T-cell (primary cell): ENCODE results near the gene NAGK. TPM values are rescaled to one million over a fixed set of nuclear protein-coding genes. Genes with fewer than 3 reads are reported as not detected.
"Not testable (repeated sequence)": the region's sequence is repeated elsewhere in the genome, so short reads cannot be mapped to it uniquely, and the experiment has no call there.

Source experiments
- ATAC-seq, 4 experiments: fragments of 200-7000 bp in 3 of 4; fragments of 150-1000 bp in 1 of 4; cut with Tn5 transposase; replicated peaks in 1 of 4; 1 replicate in 3 of 4; 2 replicates in 1 of 4; pipeline ENCODE4 v1.10.0; 2021; ENCODE audit warnings: moderate library complexity in 3 of 4, mild to moderate bottlenecking in 2 of 4, moderate number of reproducible peaks in 1 of 4
- CTCF ChIA-PET, 2 donors: fragments of 300-600 bp; sonication (Branson Sonifier 250); formaldehyde crosslinking; loops; one replicate each; lab custom pipeline; 2022; ENCODE audit warnings: antibody characterized with exemption in 2 of 2; lab: Charles Lee
- POLR2A ChIA-PET, 2 donors: fragments of 300-600 bp; sonication (Branson Sonifier 250); formaldehyde crosslinking; loops; one replicate each; lab custom pipeline; 2022; ENCODE audit warnings: antibody characterized with exemption in 2 of 2; lab: Charles Lee
- DNase-seq, 35 experiments: peaks; one replicate each; pipeline versions ENCODE4 v3.0.0 to v3.0.0-alpha.2; 2013 to 2023
- H3K27ac ChIP-seq: one replicate; pipeline ENCODE4 v1.5.1; 2013; ENCODE audit warnings: low read length
- H3K27me3 ChIP-seq, 2 experiments: replicated peaks in 1 of 2; 1 replicate in 1 of 2; 2 replicates in 1 of 2; pipeline versions ENCODE4 v1.6.1 to v1.7.0; 2013; ENCODE audit warnings: low read length in 1 of 2, mixed read lengths in 1 of 2; ENCODE audit not compliant: control insufficient read depth in 2 of 2, insufficient read depth in 2 of 2; ENCODE audit errors: extremely low read depth in 1 of 2
- H3K36me3 ChIP-seq, 2 donors: 1 replicate in 1 of 2; 2 replicates in 1 of 2; pipeline versions ENCODE4 v1.6.1 to v1.7.0; 2013; ENCODE audit warnings: low read length in 1 of 2; ENCODE audit not compliant: control insufficient read depth in 2 of 2, insufficient read depth in 1 of 2; ENCODE audit errors: extremely low read depth in 1 of 2
- H3K4me1 ChIP-seq, 2 experiments: 1 replicate in 1 of 2; 2 replicates in 1 of 2; pipeline versions ENCODE4 v1.6.1 to v1.7.0; 2013; ENCODE audit warnings: low read length in 2 of 2, mixed read lengths in 1 of 2; ENCODE audit not compliant: insufficient read depth in 2 of 2, control insufficient read depth in 1 of 2; ENCODE audit errors: extremely low read depth in 1 of 2
- H3K4me3 ChIP-seq, 2 donors: 1 replicate in 1 of 2; 2 replicates in 1 of 2; pipeline versions ENCODE4 v1.5.1 to v1.7.0; 2013; ENCODE audit warnings: mild to moderate bottlenecking in 2 of 2, low read length in 1 of 2, moderate library complexity in 1 of 2; ENCODE audit not compliant: control insufficient read depth in 1 of 2; ENCODE audit errors: extremely low read depth in 1 of 2
- H3K9me3 ChIP-seq: 2 replicates; pipeline ENCODE4 v1.7.0; 2013
- H3K27ac Mint-ChIP-seq, 2 donors: one replicate each; pipeline ENCODE4 v1.8.0; 2020 to 2021; ENCODE audit warnings: mild to moderate bottlenecking in 2 of 2, mixed read lengths in 2 of 2
- H3K27me3 Mint-ChIP-seq, 2 donors: one replicate each; pipeline ENCODE4 v1.8.0; 2021 to 2022; ENCODE audit warnings: mixed read lengths in 2 of 2
- H3K36me3 Mint-ChIP-seq: one replicate; pipeline ENCODE4 v1.8.0; 2021; ENCODE audit warnings: mixed read lengths
- H3K4me1 Mint-ChIP-seq, 3 donors: one replicate each; pipeline ENCODE4 v1.8.0; 2020 to 2022; ENCODE audit warnings: mixed read lengths in 3 of 3, mild to moderate bottlenecking in 1 of 3
- H3K4me3 Mint-ChIP-seq, 3 donors: one replicate each; pipeline ENCODE4 v1.8.0; 2020 to 2022; ENCODE audit warnings: mild to moderate bottlenecking in 3 of 3, mixed read lengths in 3 of 3, moderate library complexity in 3 of 3
- H3K9me3 Mint-ChIP-seq, 3 donors: one replicate each; pipeline ENCODE4 v1.8.0; 2020 to 2022; ENCODE audit warnings: mixed read lengths in 3 of 3
- WGBS: methylation state at CpG from one replicate; pipeline ENCODE4 v1.1.5; 2013; ENCODE audit warnings: missing lambda C conversion rate; ENCODE audit not compliant: insufficient coverage; 5-methylcytosine and 5-hydroxymethylcytosine counted together
- total RNA-seq, 35 experiments: library from RNA in 6 of 35; stranded (reverse) in 6 of 35; fragments of 120-200 nt in 1 of 35; gene quantifications; one replicate each; pipeline versions ENCODE4 v1.2.1 to v1.2.4 and lab custom pipeline; 2013 to 2026

The NAGK gene
- total RNA-seq, 5 donors from 2014 or later (not counting 1 experiment from before 2014, with no cell fraction given) = 89.8 to 124 (median 111) TPM

GRCh38 chr2:71043531-71044407, 24.7 kb upstream of the NAGK start:
- POLR2A ChIA-PET = no interaction called here

GRCh38 chr2:71045151-71045550, 23.3 kb upstream of the NAGK start:
- POLR2A ChIA-PET = no interaction called here
- Histone ChIP-seq H3K27ac (no peak overlapping the region), H3K36me3 (no peaks in the 10 kb centered on the region), H3K4me1 (no peaks in the 10 kb centered on the region), H3K27me3 (no peaks in the 10 kb centered on the region), H3K9me3 (no peaks in the 10 kb centered on the region), H3K4me3 (no peak overlapping the region)
- CTCF ChIA-PET = no interaction called here
- no peaks in the 10 kb centered on the region for H3K36me3 Mint-ChIP-seq
- no peak overlapping the region for H3K4me3 Mint-ChIP-seq
- H3K27ac Mint-ChIP-seq = no peak overlapping the region
- 100% methylated on average over 1 of the region's 7 CpGs for WGBS
- peaks cover 0 to 5% (median 3%) of the 10 kb centered on the region in 3 donors for H3K4me1 Mint-ChIP-seq
- H3K9me3 Mint-ChIP-seq = no peaks in the 10 kb centered on the region
- ATAC-seq (no peak), DNase-seq (no peak)
- H3K27me3 Mint-ChIP-seq = peaks cover 12 to 20% of the 10 kb centered on the region in 2 donors

More at GRCh38 chr2:71043531-71044407, 24.7 kb upstream of the NAGK start:
- Mint-ChIP-seq H3K27me3 (peaks cover 12 to 20% of the 10 kb centered on the region in 2 donors), H3K27ac (no peak overlapping the region), H3K4me3 (no peak overlapping the region), H3K9me3 (no peaks in the 10 kb centered on the region), H3K4me1 (no peaks in the 10 kb centered on the region), H3K36me3 (no peaks in the 10 kb centered on the region)
- H3K27ac ChIP-seq = no peak overlapping the region
- CTCF ChIA-PET = no interaction called here
- no peak overlapping the region for H3K4me3 ChIP-seq
- ATAC-seq (no peak), DNase-seq (no peak)
- WGBS = 100% methylated on average over 2 of the region's 36 CpGs
- H3K36me3 ChIP-seq = no peaks in the 10 kb centered on the region
- no peaks in the 10 kb centered on the region for H3K9me3 ChIP-seq
- H3K27me3 ChIP-seq = no peaks in the 10 kb centered on the region
- H3K4me1 ChIP-seq = no peaks in the 10 kb centered on the region

DNA sequence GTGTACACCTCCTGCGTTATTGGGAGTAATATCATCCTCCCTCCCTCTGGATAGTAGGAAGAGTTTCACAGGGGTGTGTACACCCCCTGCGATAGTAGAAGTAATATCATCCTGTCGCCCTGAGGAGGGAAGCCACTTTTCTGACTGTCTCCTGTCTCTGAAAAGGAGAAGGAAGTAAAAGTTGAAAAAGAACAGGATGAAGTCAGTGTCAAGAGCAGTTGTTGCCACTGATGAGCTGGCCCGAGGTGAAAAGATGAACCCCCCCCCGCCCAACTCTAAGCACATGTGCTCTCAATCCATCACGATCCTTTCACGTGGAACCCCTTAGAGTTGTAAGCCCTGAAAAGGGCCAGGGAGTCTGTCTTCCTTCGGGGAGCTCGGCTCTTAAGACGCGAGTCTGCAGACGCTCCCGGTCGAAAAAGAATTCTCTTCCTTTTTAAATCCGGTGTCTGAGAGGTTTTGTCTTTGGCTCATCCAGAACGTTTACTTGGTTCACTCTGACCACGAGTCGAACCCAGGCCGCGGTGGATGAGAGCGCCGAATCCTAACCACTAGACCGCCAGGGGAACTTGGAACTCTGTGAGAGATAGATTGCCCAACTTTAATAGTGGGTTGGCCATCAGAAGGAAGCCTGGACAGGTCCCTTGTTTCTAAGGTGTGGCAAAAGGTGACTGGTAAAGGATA, 22.4 kb upstream of the NAGK start:
- POLR2A ChIA-PET = no interaction called here
- Histone ChIP-seq H3K27ac (no peak overlapping the region), H3K4me3 (no peak overlapping the region), H3K4me1 (no peaks in the 10 kb centered on the region), H3K36me3 (no peaks in the 10 kb centered on the region), H3K9me3 (no peaks in the 10 kb centered on the region), H3K27me3 (no peaks in the 10 kb centered on the region)
- ATAC-seq (no peak), DNase-seq (no peak)
- 82% methylated on average over 18 of the region's 23 CpGs for WGBS
- Mint-ChIP-seq H3K9me3 (no peaks in the 10 kb centered on the region), H3K4me1 (peaks cover 0 to 5% (median 3%) of the 10 kb centered on the region in 3 donors), H3K4me3 (no peak overlapping the region), H3K36me3 (no peaks in the 10 kb centered on the region), H3K27ac (no peak overlapping the region), H3K27me3 (peaks cover 12 to 20% of the 10 kb centered on the region in 2 donors)
- CTCF ChIA-PET = no interaction called here

DNA sequence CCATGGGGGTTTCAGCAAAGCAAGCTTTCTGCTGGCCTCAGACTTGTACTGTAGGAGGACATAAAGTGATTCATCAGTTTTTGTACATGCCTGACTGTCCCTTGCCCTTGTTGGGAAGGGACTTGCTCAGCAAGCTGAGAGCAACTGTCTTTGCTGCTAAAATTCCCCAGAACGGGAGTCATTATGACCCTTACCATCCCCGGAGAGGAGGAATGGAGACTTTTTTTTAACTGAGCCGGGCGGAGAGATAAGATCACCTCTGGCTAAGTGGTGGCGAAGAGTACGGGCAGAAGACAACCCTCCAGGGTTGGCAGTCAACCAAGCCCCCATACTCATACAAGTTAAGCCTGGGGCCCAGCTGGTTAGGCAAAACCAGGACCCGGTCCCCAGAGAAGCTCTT, 20.4 kb upstream of the NAGK start:
- no peaks in the 10 kb centered on the region for H3K36me3 ChIP-seq
- POLR2A ChIA-PET = no interaction called here
- no peaks in the 10 kb centered on the region for H3K36me3 Mint-ChIP-seq
- no peaks in the 10 kb centered on the region for H3K9me3 Mint-ChIP-seq
- H3K4me1 Mint-ChIP-seq = peaks cover 0 to 5% (median 3%) of the 10 kb centered on the region in 3 donors
- 68% methylated on average over 4 of the region's 7 CpGs for WGBS
- no peak for DNase-seq
- CTCF ChIA-PET = no interaction called here
- peaks cover 8 to 11% of the 10 kb centered on the region in 2 donors for H3K27me3 Mint-ChIP-seq
- H3K27ac Mint-ChIP-seq = no peak overlapping the region
- no peak overlapping the region for H3K4me3 ChIP-seq
- no peak overlapping the region for H3K4me3 Mint-ChIP-seq
- H3K27ac ChIP-seq = no peak overlapping the region
- H3K9me3 ChIP-seq = no peaks in the 10 kb centered on the region
- ATAC-seq = no peak
- H3K4me1 ChIP-seq = no peaks in the 10 kb centered on the region
- H3K27me3 ChIP-seq = no peaks in the 10 kb centered on the region

DNA sequence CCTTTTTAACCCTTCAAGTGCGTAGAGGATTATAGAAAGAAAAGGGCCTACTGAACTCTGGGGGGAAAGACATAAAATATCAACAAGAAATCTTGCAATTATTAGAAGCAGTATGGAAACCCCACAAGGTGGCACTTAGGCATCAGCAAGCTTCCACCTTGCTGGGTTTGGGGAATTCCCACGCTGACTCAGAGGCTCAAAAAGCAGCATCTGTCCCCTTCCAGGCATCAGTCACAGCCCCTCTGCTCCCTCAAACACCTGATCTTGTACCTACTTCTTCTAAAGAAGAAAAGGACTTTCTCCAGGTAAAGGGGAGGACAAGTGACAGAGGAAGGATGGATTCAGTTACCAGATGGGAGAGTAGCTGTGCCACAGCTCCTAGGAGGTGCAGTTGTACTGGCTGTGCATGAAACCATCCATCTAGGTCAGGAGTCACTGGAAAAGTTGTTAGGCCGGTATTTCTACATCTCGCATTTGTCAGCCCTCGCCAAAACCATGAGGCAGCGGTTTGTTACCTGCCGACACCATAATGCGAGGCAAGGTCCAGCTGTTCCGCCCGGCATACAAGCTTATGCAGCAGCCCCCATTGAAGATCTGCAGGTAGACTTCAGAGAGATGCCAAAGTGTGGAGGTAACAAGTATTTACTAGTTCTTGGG, 18.6 kb upstream of the NAGK start:
- H3K36me3 Mint-ChIP-seq = not testable (repeated sequence)
- 84% methylated on average over 4 of the region's 10 CpGs for WGBS

DNA sequence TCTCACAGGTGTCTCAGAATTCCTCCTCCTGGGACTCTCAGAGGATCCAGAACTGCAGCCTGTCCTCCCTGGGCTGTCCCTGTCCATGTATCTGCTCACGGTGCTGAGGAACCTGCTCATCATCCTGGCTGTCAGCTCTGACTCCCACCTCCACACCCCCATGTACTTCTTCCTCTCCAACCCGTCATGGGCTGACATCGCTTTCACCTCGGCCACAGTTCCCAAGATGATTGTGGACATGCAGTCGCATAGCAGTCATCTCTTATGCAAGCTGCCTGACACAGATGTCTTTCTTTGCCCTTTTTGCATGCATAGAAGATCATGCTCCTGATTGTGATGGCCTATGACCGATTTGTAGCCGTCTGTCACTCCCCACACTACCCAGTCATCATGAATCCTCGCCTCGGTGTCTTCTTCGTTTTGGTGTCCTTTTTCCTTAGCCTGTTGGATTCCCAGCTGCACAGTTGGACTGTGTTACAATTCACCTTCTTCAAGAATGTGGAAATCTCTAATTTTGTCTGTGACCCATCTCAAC, 13.2 kb upstream of the NAGK start:
- H3K4me1 Mint-ChIP-seq, POLR2A ChIA-PET, CTCF ChIA-PET, H3K4me1 ChIP-seq, H3K4me3 ChIP-seq, H3K9me3 Mint-ChIP-seq, H3K27ac Mint-ChIP-seq, ATAC-seq, H3K27ac ChIP-seq, H3K9me3 ChIP-seq, H3K36me3 Mint-ChIP-seq, H3K36me3 ChIP-seq, H3K4me3 Mint-ChIP-seq, DNase-seq, H3K27me3 Mint-ChIP-seq: not testable (repeated sequence)
- H3K27me3 ChIP-seq = peaks cover 0 to 16% of the 10 kb centered on the region in 2 experiments
- 72% methylated on average over 9 of the region's 10 CpGs for WGBS

More for the DNA sequence above, 18.6 kb upstream of the NAGK start:
- CTCF ChIA-PET, H3K27me3 ChIP-seq, H3K36me3 ChIP-seq, H3K4me1 Mint-ChIP-seq, H3K27ac Mint-ChIP-seq, H3K27me3 Mint-ChIP-seq, H3K27ac ChIP-seq, POLR2A ChIA-PET, H3K4me3 Mint-ChIP-seq, H3K4me3 ChIP-seq, H3K9me3 Mint-ChIP-seq, H3K4me1 ChIP-seq, H3K9me3 ChIP-seq: not testable (repeated sequence)
- peak in 3 of 4 experiments; percentile 44 to 76 (median 52) for ATAC-seq
- peak in 9 of 35 experiments; percentile 9 to 52 (median 18) for DNase-seq
